Parathyroid adenoma (tissue), 2 donors: Measurements from ENCODE around the gene KRTAP10-5.

ENCODE experiments used
- H2AFZ ChIP-seq: fragments of 300-600 bp; sonication (generic); one replicate; pipeline ENCODE4 v1.7.0; 2017; ENCODE audit warnings: antibody characterized with exemption, mild to moderate bottlenecking
- H3K27ac ChIP-seq: fragments of 300-600 bp; sonication (generic); one replicate; pipeline ENCODE4 v1.7.0; 2017
- H3K27me3 ChIP-seq: fragments of 300-600 bp; sonication (generic); one replicate; pipeline ENCODE4 v1.7.0; 2017; ENCODE audit warnings: low read length; ENCODE audit not compliant: control insufficient read depth, insufficient read depth
- H3K36me3 ChIP-seq: fragments of 300-600 bp; sonication (generic); one replicate; pipeline ENCODE4 v1.7.0; 2017; ENCODE audit warnings: low read length; ENCODE audit not compliant: control insufficient read depth, insufficient read depth
- H3K4me1 ChIP-seq: fragments of 300-600 bp; sonication (generic); one replicate; pipeline ENCODE4 v1.7.0; 2017; ENCODE audit warnings: control low read depth
- H3K4me2 ChIP-seq: fragments of 300-600 bp; sonication (generic); one replicate; pipeline ENCODE4 v1.7.0; 2017; ENCODE audit warnings: low read length
- H3K4me3 ChIP-seq: fragments of 300-600 bp; sonication (generic); one replicate; pipeline ENCODE4 v1.7.0; 2017; ENCODE audit warnings: low read depth, low read length
- H3K79me2 ChIP-seq: fragments of 300-600 bp; sonication (generic); one replicate; pipeline ENCODE4 v1.7.0; 2017; ENCODE audit warnings: control low read depth
- H3K9ac ChIP-seq: fragments of 300-600 bp; sonication (generic); one replicate; pipeline ENCODE4 v1.7.0; 2017; ENCODE audit warnings: mild to moderate bottlenecking
- H3K9me3 ChIP-seq: fragments of 300-600 bp; sonication (generic); one replicate; pipeline ENCODE4 v1.7.0; 2017; ENCODE audit warnings: low read length; ENCODE audit not compliant: control insufficient read depth
- TF ChIP-seq, protein P1 (sequence below): fragments of 300-600 bp; sonication (generic); IDR thresholded peaks from one replicate; pipeline ENCODE4 v1.7.0; 2017; ENCODE audit warnings: antibody characterized with exemption, mild to moderate bottlenecking
- donor health status: primary hyperparathyroidism.

The KRTAP10-5 gene

DNA sequence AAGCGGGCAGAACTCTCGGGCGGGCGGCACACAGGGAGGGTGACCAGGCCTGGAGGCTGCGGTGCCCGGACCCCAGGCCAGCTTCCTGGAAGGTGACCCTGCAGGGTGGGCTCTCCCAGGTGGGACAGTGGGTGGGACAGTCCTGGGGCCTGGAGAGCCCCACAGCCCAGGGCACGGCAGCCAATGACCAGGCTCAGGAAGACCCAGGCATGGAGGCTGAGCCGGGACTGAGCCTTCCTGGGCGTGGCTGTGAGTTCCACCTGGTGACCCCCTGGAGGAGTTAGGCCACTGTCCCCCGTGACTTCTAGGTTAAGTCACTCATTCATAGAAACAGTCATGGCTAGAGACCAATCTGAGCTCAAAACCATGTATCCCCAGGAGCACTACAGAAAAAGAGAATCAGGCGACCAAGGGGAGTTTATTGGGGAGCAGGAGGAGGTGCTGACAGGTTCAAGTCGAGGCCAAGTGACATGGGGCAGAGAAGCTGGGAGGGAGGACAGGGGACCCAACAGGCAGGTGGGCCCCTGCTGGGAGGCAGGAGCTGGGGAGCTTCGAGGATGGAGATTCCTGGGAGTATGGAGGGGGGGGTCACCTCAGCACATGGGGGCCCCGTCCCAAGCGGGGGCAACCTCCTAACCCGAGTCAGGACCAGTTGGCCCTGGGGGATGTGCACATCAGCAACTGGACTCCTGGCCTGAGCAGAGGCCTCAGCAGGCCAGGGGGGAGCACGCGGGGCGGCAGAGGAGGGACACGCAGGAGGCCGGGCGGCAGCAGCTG is 1.2 kb downstream of the KRTAP10-5 start:
- Histone ChIP-seq H3K4me3 (no peak overlapping the region), H3K9ac (no peak overlapping the region), H2AFZ (no peak overlapping the region), H3K27ac (no peak overlapping the region), H3K4me2 (no peak overlapping the region), H3K27me3 (no peaks in the 10 kb centered on the region), H3K79me2 (no peaks in the 10 kb centered on the region), H3K36me3 (no peaks in the 10 kb centered on the region), H3K9me3 (no peaks in the 10 kb centered on the region), H3K4me1 (no peaks in the 10 kb centered on the region)
- TF ChIP-seq, protein P1, sequence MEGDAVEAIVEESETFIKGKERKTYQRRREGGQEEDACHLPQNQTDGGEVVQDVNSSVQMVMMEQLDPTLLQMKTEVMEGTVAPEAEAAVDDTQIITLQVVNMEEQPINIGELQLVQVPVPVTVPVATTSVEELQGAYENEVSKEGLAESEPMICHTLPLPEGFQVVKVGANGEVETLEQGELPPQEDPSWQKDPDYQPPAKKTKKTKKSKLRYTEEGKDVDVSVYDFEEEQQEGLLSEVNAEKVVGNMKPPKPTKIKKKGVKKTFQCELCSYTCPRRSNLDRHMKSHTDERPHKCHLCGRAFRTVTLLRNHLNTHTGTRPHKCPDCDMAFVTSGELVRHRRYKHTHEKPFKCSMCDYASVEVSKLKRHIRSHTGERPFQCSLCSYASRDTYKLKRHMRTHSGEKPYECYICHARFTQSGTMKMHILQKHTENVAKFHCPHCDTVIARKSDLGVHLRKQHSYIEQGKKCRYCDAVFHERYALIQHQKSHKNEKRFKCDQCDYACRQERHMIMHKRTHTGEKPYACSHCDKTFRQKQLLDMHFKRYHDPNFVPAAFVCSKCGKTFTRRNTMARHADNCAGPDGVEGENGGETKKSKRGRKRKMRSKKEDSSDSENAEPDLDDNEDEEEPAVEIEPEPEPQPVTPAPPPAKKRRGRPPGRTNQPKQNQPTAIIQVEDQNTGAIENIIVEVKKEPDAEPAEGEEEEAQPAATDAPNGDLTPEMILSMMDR, result no peak

DNA sequence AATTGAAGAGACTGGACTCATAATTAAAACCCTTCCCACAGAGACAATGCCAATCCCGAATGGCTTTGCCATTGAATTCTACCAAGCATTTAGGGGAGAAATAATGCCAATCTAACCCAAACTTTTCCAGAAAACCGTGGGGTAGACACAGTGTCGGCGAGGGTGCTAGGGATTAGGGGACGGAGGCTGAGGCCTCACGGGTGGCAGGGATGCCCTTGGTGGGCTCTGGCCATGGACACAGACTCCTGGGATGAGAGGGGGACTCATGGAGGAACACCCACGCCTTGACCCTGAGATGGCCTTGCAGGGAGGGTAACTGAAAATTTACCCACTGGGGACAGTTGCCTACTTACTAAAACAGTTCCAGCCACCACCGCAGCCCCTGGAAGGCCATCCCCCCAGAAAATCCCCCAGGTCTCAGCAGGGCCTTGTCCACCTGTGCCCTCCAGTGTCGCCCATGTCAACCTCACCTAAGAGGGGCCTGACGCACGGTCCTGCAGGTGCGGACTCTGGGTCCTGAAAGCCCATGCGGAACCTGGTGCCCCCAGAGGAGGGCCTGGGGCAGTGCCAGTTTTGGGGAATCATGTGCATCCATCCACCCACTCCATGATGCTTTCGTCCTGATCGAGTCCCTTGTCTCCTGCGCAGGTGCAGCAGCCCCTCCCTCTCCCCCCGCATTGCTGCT is 1.9 kb downstream of the KRTAP10-5 start:
- H3K4me1 ChIP-seq, result no peaks in the 10 kb centered on the region
- no peaks in the 10 kb centered on the region for H3K27me3 ChIP-seq
- no peak overlapping the region for H3K4me3 ChIP-seq
- no peaks in the 10 kb centered on the region for H3K36me3 ChIP-seq
- TF ChIP-seq, protein P1, result no peak
- H3K9me3 ChIP-seq, result no peaks in the 10 kb centered on the region
- no peak overlapping the region for H3K9ac ChIP-seq
- no peaks in the 10 kb centered on the region for H3K79me2 ChIP-seq
- H2AFZ ChIP-seq, result no peak overlapping the region
- H3K4me2 ChIP-seq, result no peak overlapping the region
- no peak overlapping the region for H3K27ac ChIP-seq

DNA sequence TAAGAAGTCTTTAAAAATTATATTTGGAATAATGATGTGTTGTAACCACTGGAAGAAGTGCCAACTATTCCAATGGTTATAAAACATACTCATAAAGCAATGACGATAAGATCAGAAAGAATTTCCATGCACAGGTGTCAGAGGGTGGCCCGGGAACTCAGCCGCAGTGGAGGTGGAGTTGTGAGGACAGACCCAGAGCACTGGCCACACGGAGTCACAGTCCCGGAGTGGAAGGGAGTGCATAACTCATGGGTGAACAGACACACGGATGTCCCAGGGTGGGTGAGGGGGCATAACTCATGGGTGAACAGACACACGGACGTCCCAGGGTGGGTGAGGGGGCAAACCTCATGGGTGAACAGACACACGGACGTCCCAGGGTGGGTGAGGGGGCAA is 4.4 kb downstream of the KRTAP10-5 start:
- no peaks in the 10 kb centered on the region for H3K27me3 ChIP-seq
- TF ChIP-seq, protein P1, result no peak

DNA sequence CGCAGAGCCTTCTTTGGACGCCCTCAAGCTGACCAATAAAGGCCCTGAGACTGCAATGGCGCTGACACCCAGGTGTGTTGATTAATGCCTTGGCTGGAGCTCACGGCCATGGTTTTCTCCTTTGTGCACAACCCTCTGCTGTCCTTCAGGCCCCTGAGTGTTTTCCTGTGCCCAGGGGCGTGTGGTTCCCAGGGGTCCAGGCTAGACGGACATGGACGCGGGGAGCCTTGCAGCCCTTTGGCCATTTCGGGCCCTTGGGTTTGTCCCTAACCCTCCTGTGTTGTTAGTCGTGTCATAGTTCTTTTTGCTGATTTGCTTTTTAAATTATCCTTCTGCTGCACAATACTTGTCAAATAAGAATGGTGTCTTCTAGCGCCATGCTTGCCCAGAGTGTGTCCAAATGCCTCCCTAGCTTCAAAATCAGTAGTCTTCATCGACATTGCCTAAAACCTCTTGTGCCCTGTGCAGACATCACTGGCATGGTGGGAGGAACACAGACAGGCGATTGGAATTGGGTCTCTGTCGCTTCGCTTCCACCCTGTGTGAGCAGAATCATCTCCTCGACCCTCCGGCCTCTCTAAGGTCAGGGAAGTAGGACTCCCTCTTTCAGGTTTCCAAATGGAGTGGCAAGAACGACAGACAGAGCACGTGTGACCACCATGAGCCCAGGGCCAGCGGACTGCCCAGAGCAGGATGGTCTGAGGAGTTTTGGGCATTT is 4.9 kb downstream of the KRTAP10-5 start:
- Histone ChIP-seq H3K4me2 (no peak overlapping the region), H3K27ac (no peak overlapping the region), H3K36me3 (no peaks in the 10 kb centered on the region), H3K9me3 (no peaks in the 10 kb centered on the region), H3K4me1 (no peaks in the 10 kb centered on the region), H2AFZ (no peak overlapping the region), H3K27me3 (no peaks in the 10 kb centered on the region), H3K4me3 (no peak overlapping the region), H3K9ac (no peak overlapping the region), H3K79me2 (no peaks in the 10 kb centered on the region)
- TF ChIP-seq, protein P1, result no peak

More for the DNA sequence above, 4.4 kb downstream of the KRTAP10-5 start:
- Histone ChIP-seq H3K4me1 (no peaks in the 10 kb centered on the region), H3K4me3 (no peak overlapping the region), H3K9me3 (no peaks in the 10 kb centered on the region), H3K9ac (no peak overlapping the region), H3K36me3 (no peaks in the 10 kb centered on the region), H3K4me2 (no peak overlapping the region), H3K79me2 (no peaks in the 10 kb centered on the region), H3K27ac (no peak overlapping the region), H2AFZ (no peak overlapping the region)
